Measurements from ENCODE around the gene THEMIS2. TPM values are rescaled to one million over a fixed set of nuclear protein-coding genes. Genes with fewer than 3 reads are reported as not detected.

THEMIS2 gene
- total and polyA plus RNA-seq, 10 of the 15 experiments (the other 5 are each of a cell fraction or from before 2014, with no cell fraction given), result 9.1 to 114 (median 38.3) TPM

- TF ChIP-seq ATF2 (IDR thresholded peaks at IDR 0.05; ENCODE audit: low read length) (no peak), CBX3 (IDR thresholded peaks at IDR 0.05; ENCODE audit: borderline replicate concordance, low read depth) (no peak), BCLAF1 (IDR thresholded peaks at IDR 0.05) (no peak)
Observed at GRCh38 chr1:27823784-27824183, 48.6 kb upstream of the THEMIS2 start (continued).

DNA sequence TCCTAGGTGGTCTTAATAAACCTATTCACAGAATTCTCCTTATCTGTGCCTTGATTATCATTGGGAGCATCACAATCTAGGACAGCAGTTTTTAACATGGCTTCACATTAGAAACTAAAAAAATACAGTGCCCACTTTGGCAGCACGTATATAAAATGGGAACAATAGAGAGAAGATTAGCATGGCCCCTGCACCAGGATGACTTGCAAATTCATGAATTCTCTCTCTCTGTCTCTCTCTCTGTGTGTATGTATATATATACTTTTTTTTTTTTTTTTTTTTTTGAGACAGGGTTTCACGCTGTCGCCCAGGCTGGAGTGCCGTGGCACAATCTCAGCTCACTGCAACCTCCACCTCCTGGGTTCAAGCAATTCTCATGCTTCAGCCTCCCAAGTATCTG, 47.9 kb upstream of the THEMIS2 start:
- no peak overlapping the region for H3K9ac ChIP-seq (ENCODE audit: control insufficient read depth, insufficient read depth, low read length)
- intact Hi-C loops (cut with micrococcal nuclease; ENCODE audit: unreplicated experiment), result no loop called here
- H3K4me3 ChIP-seq, result no peak overlapping the region
- in situ Hi-C loops (cut with MboI), result no loop called here
- BruUV-seq (replicated peaks), result no TSS peak
- no peak for DNase-seq (ENCODE audit: low read depth, low spot score)
- H4K20me1 ChIP-seq (ENCODE audit: control insufficient read depth, insufficient read depth), result no peaks in the 10 kb centered on the region
- no peaks in the 10 kb centered on the region for H3K4me1 ChIP-seq (ENCODE audit: control insufficient read depth, insufficient read depth, low read length)
- no peaks in the 10 kb centered on the region for H3K79me2 ChIP-seq (ENCODE audit: control insufficient read depth, insufficient read depth, low read length)
- H3K27ac ChIP-seq (ENCODE audit: control insufficient read depth, insufficient read depth), result no peak overlapping the region
- ChIA-PET CTCF (no interaction called here), RAD21 (ENCODE audit: unreplicated experiment) (no interaction called here), SMC1A (ENCODE audit: uncharacterized antibody, unreplicated experiment) (no interaction called here), POLR2A (interaction anchor here (0.7 kb wide), 1 partner anchor 68 kb away, joined by 7 read pairs; no protein-coding TSS in a partner anchor)
- H2AFZ ChIP-seq (ENCODE audit: control insufficient read depth, low read depth, low read length), result no peak overlapping the region
- H3K27me3 ChIP-seq (replicated peaks in 1 of 2; ENCODE audit: control insufficient read depth in 2 of 2, insufficient read depth in 2 of 2, low read length in 1 of 2), result no peaks in the 10 kb centered on the region
- FAIRE-seq, result no peak
- no peaks in the 10 kb centered on the region for H3K9me3 ChIP-seq (replicated peaks; ENCODE audit: control insufficient read depth, insufficient read depth, low read length)
- no peak for ATAC-seq
- no peak overlapping the region for H3K4me2 ChIP-seq (ENCODE audit: control insufficient read depth, insufficient read depth)
- peaks cover 5 to 6% of the 10 kb centered on the region in 2 experiments; a peak in 3 of 4 replicates for H3K36me3 ChIP-seq (ENCODE audit: control insufficient read depth in 2 of 2, insufficient read depth in 2 of 2, low read length in 1 of 2)
- WGBS (ENCODE audit: insufficient coverage, insufficient replicate concordance, low lambda C conversion rate, missing lambda C conversion rate), result 96% methylated on average over 1 of the region's 4 CpGs
- no peak for TF ChIP-seq NRF1 (conservative IDR thresholded peaks at IDR 0.05; ENCODE audit: low read depth, low read length)
- TF ChIP-seq ASH2L (IDR thresholded peaks at IDR 0.05; ENCODE audit: borderline replicate concordance, low read depth), result no peak
- no peak for TF ChIP-seq ZSCAN29 (IDR thresholded peaks at IDR 0.05)
- TF ChIP-seq PAX5 (IDR thresholded peaks at IDR 0.05; ENCODE audit: borderline replicate concordance, low read depth, low read length), result no peak
- no peak for TF ChIP-seq MEF2B (IDR thresholded peaks at IDR 0.05; ENCODE audit: partially characterized antibody, poor library complexity, severe bottlenecking)
- TF ChIP-seq, protein P1, sequence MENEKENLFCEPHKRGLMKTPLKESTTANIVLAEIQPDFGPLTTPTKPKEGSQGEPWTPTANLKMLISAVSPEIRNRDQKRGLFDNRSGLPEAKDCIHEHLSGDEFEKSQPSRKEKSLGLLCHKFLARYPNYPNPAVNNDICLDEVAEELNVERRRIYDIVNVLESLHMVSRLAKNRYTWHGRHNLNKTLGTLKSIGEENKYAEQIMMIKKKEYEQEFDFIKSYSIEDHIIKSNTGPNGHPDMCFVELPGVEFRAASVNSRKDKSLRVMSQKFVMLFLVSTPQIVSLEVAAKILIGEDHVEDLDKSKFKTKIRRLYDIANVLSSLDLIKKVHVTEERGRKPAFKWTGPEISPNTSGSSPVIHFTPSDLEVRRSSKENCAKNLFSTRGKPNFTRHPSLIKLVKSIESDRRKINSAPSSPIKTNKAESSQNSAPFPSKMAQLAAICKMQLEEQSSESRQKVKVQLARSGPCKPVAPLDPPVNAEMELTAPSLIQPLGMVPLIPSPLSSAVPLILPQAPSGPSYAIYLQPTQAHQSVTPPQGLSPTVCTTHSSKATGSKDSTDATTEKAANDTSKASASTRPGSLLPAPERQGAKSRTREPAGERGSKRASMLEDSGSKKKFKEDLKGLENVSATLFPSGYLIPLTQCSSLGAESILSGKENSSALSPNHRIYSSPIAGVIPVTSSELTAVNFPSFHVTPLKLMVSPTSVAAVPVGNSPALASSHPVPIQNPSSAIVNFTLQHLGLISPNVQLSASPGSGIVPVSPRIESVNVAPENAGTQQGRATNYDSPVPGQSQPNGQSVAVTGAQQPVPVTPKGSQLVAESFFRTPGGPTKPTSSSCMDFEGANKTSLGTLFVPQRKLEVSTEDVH (IDR thresholded peaks at IDR 0.05; ENCODE audit: low read depth, partially characterized antibody), result no peak
- no peak for TF ChIP-seq PBX3 (IDR thresholded peaks at IDR 0.05; ENCODE audit: insufficient replicate concordance, low read depth, low read length)
- TF ChIP-seq, protein P2, sequence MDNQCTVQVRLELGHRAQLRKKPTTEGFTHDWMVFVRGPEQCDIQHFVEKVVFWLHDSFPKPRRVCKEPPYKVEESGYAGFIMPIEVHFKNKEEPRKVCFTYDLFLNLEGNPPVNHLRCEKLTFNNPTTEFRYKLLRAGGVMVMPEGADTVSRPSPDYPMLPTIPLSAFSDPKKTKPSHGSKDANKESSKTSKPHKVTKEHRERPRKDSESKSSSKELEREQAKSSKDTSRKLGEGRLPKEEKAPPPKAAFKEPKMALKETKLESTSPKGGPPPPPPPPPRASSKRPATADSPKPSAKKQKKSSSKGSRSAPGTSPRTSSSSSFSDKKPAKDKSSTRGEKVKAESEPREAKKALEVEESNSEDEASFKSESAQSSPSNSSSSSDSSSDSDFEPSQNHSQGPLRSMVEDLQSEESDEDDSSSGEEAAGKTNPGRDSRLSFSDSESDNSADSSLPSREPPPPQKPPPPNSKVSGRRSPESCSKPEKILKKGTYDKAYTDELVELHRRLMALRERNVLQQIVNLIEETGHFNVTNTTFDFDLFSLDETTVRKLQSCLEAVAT (IDR thresholded peaks at IDR 0.05), result no peak
- TF ChIP-seq, protein P3, sequence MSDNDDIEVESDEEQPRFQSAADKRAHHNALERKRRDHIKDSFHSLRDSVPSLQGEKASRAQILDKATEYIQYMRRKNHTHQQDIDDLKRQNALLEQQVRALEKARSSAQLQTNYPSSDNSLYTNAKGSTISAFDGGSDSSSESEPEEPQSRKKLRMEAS (IDR thresholded peaks at IDR 0.05; ENCODE audit: low read depth, low read length), result no peak

Data from GM12878 (cell line).